HEK293 (cell line): ENCODE measurements around the gene FPGS.

Source experiments
- ZBTB1 ChIP-seq: fragments of 450-650 bp; formaldehyde crosslinking; IDR thresholded peaks from 2 replicates; pipeline ENCODE4 v1.5.1; 2016; ENCODE audit warnings: missing biosample characterization, missing genetic modification characterization
- TF ChIP-seq, protein P1 (sequence below): fragments of 450-650 bp; formaldehyde crosslinking; IDR thresholded peaks from 2 replicates; pipeline ENCODE4 v1.5.1; 2016; ENCODE audit warnings: missing biosample characterization, missing genetic modification characterization
- TF ChIP-seq, protein P2 (sequence below): sonication (generic); formaldehyde crosslinking; IDR thresholded peaks from 2 replicates; pipeline ENCODE4 v1.8.1; 2022; ENCODE audit warnings: mild to moderate bottlenecking, moderate library complexity, missing genetic modification reagents

DNA sequence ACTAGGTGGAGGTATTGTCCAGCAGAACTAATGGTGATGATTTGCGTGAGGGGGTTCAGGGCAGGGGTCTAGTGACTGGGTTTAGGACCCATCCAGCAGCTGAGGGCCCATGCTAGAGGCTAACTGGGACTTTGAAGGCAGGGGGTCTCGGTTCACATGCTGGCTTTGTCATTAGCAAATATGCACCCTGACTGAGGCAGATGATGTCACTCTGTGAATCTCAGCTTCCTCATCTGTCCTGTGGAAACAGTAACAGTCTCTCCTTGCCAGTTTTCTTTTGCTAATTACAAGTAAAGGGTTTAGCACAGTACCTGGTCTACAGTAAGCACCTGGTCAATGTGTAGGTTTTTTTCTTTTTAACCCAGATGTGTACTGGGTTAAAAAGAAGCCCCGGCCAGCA is 29.4 kb upstream of the FPGS start:
- TF ChIP-seq, protein P1, sequence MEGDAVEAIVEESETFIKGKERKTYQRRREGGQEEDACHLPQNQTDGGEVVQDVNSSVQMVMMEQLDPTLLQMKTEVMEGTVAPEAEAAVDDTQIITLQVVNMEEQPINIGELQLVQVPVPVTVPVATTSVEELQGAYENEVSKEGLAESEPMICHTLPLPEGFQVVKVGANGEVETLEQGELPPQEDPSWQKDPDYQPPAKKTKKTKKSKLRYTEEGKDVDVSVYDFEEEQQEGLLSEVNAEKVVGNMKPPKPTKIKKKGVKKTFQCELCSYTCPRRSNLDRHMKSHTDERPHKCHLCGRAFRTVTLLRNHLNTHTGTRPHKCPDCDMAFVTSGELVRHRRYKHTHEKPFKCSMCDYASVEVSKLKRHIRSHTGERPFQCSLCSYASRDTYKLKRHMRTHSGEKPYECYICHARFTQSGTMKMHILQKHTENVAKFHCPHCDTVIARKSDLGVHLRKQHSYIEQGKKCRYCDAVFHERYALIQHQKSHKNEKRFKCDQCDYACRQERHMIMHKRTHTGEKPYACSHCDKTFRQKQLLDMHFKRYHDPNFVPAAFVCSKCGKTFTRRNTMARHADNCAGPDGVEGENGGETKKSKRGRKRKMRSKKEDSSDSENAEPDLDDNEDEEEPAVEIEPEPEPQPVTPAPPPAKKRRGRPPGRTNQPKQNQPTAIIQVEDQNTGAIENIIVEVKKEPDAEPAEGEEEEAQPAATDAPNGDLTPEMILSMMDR (tag by site-specific recombination): no peak
- TF ChIP-seq, protein P2, sequence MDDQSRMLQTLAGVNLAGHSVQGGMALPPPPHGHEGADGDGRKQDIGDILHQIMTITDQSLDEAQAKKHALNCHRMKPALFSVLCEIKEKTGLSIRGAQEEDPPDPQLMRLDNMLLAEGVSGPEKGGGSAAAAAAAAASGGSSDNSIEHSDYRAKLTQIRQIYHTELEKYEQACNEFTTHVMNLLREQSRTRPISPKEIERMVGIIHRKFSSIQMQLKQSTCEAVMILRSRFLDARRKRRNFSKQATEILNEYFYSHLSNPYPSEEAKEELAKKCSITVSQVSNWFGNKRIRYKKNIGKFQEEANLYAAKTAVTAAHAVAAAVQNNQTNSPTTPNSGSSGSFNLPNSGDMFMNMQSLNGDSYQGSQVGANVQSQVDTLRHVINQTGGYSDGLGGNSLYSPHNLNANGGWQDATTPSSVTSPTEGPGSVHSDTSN (CRISPR knock-in tag): no peak
- TF ChIP-seq ZBTB1 (tag by site-specific recombination): no peak
